Mammary epithelial cell (primary cell): ENCODE data around the gene BPIFA2.

ENCODE experiments used
- CTCF ChIP-seq, 2 donors: IDR thresholded peaks in 1 of 2; conservative IDR thresholded peaks in 1 of 2; 2 replicates each; pipeline ENCODE4 v1.5.1; 2011 to 2012; ENCODE audit warnings: inconsistent platforms in 2 of 2, low read length in 2 of 2, mild to moderate bottlenecking in 2 of 2, control low read depth in 1 of 2, low read depth in 1 of 2; ENCODE audit not compliant: insufficient read depth in 1 of 2; ENCODE audit errors: extremely low read depth in 1 of 2
- EZH2 ChIP-seq: IDR thresholded peaks from 2 replicates; pipeline ENCODE4 v1.6.1; 2012; ENCODE audit warnings: low read length, inconsistent platforms, borderline replicate concordance

- TF ChIP-seq CTCF (conservative IDR thresholded peaks at IDR 0.05 in 1 of 2, IDR thresholded peaks at IDR 0.05 in 1 of 2; ENCODE audit: extremely low read depth in 1 of 2, insufficient read depth in 1 of 2, low read depth in 1 of 2, low read length in 2 of 2): no peak
- TF ChIP-seq EZH2: no peak
Measured at GRCh38 chr20:33166533-33167113, 1.3 kb upstream of the BPIFA2 start.
